Adrenal gland (tissue), 5 donors: ENCODE data around the gene NUP85.

Experiments
- POLR2A ChIP-seq, 2 donors: fragments of 450-650 bp; IDR thresholded peaks; one replicate each; pipeline ENCODE4 v1.6.1; 2017; ENCODE audit warnings: antibody characterized with exemption in 2 of 2, mild to moderate bottlenecking in 2 of 2, moderate library complexity in 1 of 2
- TF ChIP-seq, protein P1 (sequence below), 6 experiments: fragments of 450-650 bp in 4 of 6; fragments of 200-600 bp in 2 of 6; sonication (generic) in 1 of 6; IDR thresholded peaks; 1 replicate in 5 of 6; 2 replicates in 1 of 6; pipeline versions ENCODE4 v1.5.1 to v1.8.0; 2016 to 2021; ENCODE audit warnings: antibody characterized with exemption in 6 of 6, mild to moderate bottlenecking in 2 of 6, moderate library complexity in 1 of 6
- donor health status: DM: no; HTN: no; CAD: no.

DNA sequence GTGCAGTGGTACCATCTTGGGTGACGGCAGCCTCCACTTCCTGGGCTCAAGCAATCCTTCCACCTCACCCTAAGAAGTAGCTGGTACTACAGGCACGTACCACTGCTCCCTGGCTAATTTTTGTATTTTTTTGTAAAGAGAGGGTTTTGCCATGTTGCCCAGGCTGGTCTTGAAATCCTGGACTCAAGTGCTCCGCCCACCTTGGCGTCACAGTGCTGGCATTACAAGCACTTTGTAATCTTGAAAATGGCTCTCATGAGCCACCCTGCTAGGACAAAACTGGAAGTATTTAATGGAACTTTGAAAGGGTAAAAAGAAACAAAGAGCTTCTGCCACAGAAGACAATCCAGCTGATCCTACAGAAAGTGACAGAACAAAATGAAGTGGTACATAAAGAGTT, 32.0 kb upstream of the NUP85 start:
- TF ChIP-seq POLR2A (IDR thresholded peaks at IDR 0.05) = no peak
- TF ChIP-seq, protein P1, sequence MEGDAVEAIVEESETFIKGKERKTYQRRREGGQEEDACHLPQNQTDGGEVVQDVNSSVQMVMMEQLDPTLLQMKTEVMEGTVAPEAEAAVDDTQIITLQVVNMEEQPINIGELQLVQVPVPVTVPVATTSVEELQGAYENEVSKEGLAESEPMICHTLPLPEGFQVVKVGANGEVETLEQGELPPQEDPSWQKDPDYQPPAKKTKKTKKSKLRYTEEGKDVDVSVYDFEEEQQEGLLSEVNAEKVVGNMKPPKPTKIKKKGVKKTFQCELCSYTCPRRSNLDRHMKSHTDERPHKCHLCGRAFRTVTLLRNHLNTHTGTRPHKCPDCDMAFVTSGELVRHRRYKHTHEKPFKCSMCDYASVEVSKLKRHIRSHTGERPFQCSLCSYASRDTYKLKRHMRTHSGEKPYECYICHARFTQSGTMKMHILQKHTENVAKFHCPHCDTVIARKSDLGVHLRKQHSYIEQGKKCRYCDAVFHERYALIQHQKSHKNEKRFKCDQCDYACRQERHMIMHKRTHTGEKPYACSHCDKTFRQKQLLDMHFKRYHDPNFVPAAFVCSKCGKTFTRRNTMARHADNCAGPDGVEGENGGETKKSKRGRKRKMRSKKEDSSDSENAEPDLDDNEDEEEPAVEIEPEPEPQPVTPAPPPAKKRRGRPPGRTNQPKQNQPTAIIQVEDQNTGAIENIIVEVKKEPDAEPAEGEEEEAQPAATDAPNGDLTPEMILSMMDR (IDR thresholded peaks at IDR 0.05) = no peak
